GM18498 (cell line): ENCODE results near the gene LCN15.
"Not testable (repeated sequence)": the region's sequence is repeated elsewhere in the genome, so short reads cannot be mapped to it uniquely, and the experiment has no call there.

Experiments used
- ATAC-seq: cut with Tn5 transposase; IDR thresholded peaks from one replicate; pipeline ENCODE4 v1.9.1; 2021; ENCODE audit warnings: mild to moderate bottlenecking, moderate library complexity; ENCODE audit not compliant: unreplicated experiment

The LCN15 gene

DNA sequence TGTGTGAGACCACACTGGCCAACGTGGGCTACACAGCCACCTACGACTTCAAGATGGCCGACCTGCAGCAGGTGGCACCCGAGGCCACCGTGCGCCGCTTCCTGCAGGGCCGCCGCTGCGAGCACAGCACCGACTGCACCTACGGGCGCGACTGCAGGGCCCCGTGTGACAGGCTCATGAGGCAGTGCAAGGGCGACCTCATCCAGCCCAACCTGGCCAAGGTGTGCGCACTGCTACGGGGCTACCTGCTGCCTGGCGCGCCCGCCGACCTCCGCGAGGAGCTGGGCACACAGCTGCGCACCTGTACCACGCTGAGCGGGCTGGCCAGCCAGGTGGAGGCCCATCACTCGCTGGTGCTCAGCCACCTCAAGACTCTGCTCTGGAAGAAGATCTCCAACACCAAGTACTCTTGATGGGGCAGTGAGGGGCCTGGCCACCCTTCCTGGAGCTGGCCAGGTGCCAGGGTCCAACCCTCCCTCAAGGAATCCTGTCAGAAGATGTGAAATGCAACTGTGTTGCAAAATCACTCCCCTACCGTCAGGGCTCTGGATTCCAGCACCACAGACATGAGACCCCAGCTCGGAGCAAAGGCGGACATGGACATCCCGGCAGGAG lies 40.8 kb downstream of the LCN15 start:
- ATAC-seq, result no peak

DNA sequence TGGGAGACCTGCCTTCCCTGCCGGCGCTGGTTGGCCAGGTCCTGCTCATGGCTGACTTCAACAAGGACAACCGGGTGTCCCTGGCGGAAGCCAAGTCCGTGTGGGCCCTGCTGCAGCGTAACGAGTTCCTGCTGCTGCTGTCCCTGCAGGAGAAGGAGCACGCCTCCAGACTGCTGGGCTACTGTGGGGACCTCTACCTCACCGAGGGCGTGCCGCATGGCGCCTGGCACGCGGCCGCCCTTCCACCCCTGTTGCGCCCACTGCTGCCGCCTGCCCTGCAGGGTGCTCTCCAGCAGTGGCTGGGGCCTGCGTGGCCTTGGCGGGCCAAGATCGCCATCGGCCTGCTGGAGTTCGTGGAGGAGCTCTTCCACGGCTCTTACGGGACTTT lies 41.4 kb downstream of the LCN15 start:
- ATAC-seq, result no peak

DNA sequence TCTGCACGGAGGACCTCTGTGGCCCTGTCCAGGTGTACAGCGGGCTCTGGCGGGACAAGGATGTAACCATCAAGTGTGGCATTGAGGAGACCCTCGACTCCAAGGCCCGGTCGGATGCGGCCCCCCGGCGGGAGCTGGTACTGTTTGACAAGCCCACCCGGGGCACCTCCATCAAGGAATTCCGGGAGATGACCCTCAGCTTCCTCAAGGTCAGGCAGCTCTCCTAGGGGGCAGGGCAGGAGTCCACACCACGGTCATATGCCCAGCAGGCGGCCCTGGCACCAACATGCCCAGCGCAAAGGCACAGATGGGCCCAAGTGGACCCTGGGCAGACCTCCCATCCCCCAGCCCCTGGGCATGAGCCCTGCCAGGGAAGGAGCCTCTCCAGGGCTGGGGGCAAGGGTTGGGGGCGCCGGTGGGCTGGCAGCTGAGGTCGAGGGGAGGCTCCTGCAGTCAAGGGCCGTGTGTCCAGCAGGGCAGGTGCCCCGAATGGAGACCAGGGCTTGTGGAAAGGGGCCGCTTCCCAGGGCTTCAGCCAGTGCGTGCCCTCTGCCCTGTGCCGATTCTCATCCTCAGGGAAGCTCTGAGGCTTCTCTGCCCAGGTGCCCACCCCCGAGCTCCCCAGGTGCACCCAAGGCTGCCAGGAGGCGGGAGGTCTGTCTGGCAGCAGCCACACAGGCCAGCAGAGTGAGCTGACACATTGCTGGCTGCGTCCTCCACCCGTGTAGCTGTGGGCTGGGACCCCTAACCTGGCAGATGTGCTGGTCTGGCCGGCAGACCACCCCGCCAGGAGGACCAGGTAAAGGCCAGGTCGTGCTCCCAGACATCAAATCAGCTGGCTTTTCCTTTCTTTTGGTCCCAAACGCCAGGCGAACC lies 42.0 kb downstream of the LCN15 start:
- ATAC-seq, result no peak

DNA sequence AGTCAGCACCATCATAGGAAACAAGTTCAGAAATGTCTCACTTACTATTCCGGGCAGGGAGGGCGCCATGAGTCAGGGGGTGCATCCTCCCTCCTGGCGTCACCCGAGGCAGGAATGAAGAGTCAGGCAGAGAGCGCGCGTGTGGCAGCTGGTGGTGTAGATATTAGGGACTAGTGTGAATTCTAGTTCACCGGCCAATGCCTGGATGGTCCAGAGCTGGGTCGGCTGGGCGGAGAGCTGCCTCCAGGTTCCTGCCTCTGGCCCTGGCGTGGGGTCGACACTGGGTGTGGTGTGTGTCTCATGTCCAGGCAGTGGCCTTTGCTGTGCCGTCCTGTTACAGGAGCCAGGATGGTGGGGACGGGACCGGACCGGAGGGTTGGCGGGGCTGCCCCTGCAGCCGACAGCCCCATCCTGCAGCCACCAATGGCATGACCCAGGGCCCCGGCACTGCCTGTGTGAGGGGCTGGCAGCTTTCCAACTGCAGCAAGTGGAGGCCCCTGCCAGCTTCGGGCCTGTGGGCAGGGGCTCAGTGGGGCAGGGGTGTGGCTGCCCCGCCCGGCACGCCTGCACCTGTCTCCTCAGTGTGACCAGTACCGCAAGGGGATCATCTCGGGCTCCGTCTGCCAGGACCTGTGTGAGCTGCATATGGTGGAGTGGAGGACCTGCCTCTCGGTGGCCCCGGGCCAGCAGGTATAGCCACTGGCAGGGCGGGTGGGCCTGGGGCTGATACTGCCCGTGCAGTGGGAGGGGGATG lies 42.8 kb downstream of the LCN15 start:
- no peak for ATAC-seq

DNA sequence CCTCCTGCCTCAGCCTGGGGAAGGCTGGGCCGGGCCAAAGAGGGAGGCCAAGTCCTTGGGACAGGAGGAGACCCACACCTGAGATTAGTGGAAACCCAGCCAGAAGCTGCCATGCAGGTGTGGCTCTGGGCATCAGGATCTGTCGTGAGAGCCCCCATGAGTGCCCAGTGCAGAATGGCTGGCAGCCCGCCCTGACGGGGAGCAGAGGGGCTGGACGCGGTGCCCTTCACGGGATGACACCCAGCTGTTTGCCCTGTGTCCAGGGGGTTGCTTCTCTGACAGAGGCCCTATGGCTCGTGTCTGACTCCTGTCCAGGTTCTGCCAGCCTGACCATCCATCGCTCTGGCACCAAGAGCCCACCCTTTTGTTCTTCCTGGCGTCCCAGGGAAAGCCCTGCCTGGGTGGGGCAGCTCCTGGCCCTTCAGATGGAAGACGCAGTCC lies 43.4 kb downstream of the LCN15 start:
- ATAC-seq, result no peak

DNA sequence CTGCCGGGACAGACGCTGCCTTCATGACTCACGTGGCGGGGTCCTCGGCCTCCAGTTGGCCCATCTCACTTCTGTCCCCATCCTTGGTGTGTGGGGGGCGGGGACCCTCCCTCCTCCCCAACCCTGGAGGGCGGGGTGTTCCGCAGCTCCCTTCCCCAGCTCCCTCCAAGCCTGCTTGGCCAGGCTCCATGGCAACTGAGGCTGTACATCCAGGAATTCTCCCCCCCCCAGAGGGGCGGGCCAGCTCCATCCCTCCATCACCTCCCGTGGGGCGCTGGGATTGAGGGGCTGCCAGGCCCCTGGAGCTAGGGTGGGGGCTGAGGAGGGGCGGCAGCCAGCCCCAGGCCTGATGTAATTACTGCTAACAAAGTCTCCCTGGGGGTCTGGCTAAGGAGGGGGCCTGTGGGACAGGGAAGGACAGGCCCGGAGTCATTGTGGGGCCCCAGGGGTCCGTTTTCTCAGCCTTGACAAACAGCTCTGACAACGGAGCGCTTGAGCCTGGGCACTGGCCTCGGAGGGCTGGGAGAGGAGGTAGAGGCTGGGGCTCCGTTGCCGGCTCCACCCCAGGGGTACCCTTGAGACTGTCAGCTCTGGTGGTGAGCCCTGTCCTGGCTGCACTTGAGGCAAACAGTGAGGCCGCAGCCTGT lies 43.9 kb downstream of the LCN15 start:
- no peak for ATAC-seq

DNA sequence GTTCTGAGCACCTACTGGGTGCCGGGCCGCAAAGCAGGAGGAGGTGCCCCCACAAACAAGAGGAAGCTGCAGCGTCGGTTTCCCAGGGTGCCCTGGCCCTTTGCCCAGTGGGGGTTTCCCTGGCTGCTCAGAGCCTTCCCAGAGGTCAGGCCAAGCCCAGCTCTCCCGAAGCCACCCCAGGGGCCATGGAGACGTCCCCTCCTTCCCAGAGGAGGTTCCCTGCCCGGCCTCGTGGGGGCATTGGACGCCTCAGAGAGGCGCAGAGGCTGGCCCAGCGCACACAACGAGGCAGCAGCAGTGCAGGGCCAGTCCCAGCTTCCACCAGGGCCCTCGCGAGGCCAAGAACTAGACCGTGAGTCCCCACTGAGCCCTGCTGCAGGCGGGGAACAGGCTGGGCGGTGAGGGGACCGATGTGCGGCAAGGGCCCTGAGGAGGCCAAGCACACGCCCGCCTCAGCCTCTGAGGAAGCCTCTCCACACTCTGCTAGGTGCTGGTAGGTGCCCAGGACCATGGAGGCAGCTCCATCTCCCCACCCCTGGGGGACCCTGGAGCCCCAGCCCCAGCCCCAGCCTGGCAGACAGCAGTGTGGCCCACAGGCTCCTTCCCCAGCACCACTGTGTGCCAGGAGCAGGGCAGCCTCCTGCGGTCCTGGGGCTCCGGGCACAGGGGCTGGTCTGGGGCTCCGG lies 45.0 kb downstream of the LCN15 start:
- no peak for ATAC-seq

DNA sequence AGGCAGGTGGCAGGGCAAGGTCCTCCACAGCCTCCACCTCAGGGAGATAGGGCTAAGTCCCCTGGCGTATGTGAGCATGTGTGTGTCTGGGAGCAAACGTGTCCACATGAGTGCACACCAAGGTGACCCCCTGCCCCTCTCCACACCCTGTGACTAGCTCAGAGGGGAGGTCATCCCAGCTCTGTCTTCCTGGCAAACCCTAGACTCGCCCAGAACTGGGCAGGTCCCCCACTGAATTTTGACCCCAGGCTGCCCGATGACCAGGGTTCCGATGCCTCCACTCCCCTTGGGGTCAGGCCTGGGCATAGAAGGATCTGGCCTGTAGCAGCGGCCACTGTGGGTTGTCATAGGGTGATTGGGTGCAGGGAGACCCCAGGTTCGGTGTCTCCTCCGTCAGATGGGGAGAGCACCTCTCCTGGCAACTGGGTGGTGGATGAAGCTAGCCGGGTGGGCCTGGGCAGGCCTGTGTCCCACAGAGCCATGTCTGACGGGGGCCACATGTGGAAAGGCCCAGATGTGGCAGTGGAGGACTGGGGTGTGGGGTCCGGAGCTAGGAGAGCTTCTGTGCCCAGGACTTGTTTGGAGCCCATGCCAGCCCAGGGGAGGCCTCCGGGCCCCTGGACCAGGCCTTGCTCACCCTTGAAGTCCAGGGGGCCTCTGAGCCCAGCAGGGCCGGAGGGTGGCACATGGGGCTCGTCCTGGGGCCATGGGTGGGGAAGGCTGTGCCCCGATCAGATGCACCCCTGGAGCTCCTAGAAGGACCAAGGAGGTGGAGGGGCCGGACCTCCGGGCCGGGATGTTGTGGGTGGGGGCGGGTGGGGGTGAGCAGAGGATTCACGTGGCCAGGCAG lies 45.7 kb downstream of the LCN15 start:
- ATAC-seq, result no peak

DNA sequence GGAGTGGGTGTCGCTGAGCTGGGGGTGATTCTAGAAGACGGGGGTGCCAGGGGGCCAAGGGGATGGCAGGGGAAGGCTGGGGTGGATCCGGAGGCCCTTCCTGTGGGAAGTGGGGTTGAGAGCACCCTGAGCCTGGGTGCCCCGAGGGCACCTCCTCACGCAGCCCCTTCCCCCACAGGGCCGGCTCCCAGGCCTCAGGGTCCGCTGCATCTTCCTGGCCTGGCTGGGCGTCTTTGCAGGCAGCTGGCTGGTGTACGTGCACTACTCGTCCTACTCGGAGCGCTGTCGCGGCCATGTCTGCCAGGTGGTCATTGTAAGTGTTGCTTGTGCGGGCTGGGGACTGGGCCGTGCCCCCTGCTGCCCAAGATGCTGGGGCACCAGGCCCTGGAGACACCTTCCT lies 46.9 kb downstream of the LCN15 start:
- no peak for ATAC-seq

DNA sequence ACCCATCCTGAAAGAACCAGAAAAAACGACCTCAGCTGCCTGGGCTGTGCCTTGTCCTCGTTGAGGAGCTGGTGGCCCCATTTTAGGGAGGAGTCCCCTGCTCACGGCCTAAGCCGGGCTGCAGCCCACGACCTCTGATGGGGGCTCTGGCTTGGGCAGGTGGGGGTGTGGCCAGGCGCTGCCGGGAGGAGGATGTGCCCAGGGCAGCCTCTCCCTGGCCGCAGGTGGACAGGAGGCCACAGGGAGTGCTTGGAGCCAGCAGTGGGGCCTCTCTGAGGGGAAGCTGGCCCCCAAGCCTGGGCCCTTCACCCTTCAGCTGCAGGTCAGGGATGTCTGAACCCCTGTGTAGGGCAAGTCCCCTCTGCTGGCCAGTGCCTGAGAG lies 49.4 kb downstream of the LCN15 start:
- no peak for ATAC-seq

DNA sequence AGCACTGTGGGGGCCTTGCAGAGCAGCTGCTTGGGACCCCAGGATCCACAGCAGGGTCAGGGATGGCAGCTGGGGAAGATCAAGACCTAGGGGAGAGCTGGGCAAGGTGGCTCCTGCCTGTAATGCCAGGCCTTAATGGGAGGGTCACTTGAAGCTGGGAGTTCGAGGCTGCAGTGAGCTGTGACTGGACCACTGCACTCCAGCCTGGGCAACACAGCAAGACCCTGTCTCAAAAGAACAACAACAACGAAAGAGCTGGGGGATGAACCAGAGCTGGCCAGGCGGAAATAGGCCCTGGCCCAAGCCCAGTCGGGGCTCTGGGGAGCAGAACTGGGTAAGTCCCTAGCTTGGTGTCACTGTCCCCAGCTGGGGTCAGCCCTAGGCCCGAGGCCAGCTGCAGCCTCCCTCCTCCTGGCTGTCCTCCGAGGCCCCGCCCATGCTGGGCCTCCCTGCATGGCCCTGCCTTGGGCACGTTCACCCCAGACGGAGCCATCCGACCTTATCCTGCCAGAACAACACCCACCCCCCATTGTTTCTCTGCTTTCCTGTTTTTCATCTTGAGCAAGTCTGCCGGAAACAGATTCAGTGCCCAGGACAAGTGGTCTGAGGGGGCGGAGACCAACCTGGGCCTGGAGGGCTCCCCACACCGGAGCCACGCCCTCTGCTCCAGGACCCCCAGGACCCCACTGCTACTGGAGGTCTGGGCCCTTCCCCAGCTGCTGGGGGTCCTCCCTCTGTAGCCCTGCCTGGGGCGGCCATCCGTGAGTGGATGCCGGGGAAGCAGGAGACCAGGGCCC lies 50.0 kb downstream of the LCN15 start:
- no peak for ATAC-seq

DNA sequence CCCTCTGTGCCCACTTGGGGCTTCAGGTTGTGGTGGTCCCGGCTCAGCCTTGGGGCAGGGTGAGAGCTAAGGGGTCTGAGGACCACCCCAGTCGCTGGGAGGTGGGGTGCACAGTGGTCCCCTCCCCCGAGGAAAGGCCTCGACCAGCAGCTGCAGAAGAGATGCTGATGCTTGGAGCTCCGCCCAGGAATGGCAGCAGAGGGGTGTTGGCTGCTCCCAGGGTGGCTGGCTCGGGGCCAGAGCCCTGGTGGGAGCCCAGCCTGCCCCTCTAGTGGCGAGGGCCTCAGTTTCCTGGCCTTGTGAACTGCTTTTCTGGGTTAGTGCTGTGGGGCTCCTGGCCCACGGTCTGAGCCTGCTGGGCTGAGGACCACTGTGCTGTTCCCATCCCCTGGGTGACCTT lies 50.8 kb downstream of the LCN15 start:
- no peak for ATAC-seq

DNA sequence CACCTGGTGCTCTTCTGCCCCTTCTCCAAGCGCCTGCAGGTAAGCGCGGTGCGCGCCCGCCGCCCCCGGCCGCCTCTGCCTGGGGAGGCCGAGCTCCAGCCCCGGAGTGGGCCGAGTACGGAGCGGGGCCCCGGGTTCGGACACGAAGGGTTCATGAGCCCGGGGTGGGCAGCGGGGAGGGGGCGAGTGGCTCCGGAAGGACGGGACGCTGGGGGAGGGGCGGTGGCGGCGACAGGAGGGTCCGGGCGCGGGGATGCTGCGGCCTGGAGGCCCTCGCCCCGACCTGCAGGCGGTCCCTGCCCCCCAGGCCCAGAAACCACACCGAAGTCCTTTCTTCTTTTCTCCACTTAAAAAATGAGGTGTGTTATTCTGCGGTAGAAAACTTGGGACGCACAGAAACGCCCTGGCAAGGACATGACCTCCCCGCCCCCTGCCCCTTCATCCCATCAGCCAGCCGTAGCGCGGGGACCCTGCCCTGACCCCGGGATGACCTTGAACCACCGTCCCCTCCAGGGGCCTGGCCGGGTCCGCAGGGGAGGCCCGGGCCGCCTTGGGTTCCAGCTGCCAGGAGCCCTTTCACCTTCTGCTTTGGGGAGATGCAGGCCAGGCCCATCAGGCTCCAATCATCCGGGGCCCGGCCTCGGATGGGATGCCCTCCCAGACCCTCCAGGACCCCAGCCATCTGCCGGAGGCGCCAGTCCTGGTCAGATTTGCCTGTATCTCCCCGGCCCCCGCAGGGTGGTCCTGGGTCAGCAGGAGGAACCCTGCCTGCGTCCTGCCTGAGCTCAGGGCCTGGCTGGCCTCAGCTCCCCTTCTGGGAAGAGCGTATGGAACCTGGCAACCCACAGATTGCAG lies 51.4 kb downstream of the LCN15 start:
- ATAC-seq, result no peak

DNA sequence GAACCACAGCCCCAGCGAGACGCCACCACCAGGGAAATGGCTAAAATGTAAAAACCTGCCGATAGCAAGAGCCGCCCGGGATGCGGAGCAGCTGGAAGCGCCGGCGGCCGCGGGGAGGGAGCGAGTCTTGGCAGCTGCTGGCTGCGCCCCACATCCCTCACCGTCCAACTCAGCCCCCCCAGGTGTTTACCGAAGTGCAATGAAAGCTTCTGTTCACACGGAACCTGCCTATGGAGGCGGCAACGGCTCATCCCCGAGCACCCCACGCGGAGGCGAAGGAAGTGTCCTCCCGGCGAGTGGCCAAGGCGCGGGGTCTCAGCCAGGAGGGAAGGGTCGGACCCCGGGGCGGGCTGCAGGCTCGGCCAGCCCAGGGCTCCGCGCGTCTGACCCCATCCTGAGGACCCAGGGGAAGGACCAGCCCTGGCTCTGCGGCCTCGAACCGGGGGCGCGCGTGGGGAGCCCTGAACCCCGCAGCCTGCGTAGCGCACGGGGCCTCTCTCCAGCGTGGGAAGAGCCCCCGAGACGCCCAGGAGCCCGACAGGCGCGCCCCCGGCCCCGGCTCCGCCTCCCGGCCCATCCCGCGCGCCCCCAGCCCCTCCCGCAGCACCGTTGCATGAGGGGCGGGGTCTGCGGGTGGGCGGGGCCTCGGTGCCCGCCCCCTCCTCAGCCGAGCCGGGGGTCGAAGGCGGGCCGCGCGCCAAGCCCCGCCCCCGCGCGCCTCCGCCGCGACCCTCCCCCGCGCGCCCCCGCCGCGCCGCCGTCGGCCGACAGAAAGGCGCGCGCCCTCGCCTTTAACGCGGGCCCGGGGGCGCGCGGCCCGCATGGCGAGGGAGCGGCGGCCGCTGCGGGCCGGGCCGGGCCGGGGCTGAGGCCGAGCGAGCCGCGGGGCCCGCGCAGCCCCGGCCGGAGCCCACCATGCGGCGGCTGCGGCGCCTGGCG lies 52.3 kb downstream of the LCN15 start, which contains the start of gene DIPK1B:
Gene DIPK1B, plus strand, starts transcription at position 822 of the 939 bp plus-strand sequence. Its CDS starts 94 bp downstream, at position 916.
- no peak for ATAC-seq

DNA sequence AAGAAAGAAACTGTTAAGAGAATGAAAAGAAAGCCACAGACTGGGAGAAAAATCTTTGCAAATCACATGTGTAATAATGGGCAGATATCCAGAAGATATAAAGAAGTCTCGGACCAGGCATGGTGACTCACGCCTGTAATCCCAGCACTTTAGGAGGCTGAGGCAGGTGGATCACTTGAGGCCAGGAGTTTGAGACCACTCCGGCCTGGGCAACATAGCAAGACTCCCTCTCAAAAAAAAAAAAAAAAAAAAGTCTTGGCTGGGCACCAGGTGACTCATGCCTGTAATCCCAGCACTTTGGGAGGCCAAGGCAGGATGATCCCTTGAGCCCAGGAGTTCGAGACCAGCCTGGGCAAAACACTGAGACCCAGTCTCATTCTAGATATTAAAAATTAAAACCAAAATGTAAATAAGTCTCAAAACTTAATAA lies 53.1 kb downstream of the LCN15 start:
- ATAC-seq, result not testable (repeated sequence)

DNA sequence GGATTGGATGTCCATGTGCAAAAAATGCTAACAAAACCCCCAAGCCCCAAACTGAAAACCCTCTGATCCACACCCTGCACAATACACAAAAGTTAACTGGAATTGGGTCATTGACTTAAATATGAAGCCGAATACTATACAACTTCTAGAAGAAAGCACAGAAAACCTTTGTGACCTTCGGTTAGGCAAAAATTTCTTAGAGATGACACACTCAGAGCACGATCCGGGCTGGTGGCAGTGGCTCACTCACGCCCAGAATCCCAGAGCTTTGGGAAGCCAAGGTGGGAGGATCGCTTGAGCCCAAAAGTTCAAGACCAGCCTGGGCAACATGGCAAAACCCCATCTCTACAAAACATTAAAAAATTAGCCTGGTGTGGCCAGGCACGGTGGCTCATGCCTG lies 53.8 kb downstream of the LCN15 start:
- ATAC-seq, result no peak
